ENCODE measurements around the gene TBATA.

Gene TBATA, protein sequence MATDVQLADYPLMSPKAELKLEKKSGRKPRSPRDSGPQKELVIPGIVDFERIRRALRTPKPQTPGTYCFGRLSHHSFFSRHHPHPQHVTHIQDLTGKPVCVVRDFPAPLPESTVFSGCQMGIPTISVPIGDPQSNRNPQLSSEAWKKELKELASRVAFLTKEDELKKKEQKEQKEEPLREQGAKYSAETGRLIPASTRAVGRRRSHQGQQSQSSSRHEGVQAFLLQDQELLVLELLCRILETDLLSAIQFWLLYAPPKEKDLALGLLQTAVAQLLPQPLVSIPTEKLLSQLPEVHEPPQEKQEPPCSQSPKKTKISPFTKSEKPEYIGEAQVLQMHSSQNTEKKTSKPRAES

DNA sequence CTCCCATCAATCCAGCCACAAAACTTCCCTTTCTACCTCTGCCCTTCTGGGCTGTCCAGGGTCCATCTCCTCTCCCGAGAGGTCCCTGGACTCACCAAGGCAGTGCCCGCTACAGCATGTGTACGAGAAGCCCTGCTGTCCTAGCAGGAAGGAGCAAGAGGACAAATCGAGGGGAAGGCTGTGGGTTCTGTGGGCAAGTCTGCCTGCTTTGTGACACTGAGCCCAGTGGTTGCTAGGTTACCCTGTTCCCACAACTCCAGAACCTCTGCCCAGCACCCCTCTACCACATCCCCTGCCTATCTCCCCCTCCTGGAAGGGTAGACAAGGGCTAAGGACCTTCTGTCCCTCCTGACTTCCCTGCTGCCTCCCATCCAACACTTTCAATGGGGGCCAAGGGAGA, at the start of gene TBATA:
Gene TBATA (minus strand): TSS at position 188 of the 400 bp plus-strand sequence. CDS start 1,998 bp downstream, outside the sequence.
- no peak for DNase-seq

DNA sequence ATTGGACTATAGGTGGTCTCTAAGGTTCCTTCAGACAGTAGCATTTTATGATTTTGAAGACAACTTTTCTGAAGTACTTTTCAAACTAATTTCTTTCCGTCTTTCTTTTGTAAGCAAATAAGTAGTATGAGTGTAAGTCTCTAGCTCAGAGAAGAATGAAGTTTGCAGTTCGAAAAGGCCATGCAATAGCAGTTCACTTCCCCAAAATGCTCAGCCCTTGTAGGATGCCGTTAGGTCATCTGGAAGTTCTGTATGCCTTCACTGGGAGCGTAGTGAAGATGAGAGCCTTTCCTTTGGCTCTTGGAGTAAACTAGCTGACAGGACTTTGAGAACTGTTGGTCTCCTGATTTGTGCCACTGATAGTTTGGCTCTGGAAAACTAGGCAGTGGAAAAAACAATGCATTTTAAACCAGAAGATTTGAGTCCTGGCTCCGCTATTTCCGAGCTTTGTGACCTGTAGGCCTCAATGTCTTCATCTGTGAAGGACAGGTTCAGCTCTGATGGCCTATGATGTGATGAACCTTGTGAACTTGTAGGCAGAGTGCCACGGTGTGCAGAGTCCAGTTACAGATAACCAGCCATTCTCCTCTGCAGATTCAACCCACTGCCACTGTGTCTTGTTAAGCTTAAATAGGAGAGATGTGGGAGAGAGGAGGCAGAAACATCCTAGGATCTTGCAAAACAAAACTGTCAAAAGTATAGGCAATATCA, 49.4 kb upstream of the TBATA start:
- no peak for DNase-seq

DNA sequence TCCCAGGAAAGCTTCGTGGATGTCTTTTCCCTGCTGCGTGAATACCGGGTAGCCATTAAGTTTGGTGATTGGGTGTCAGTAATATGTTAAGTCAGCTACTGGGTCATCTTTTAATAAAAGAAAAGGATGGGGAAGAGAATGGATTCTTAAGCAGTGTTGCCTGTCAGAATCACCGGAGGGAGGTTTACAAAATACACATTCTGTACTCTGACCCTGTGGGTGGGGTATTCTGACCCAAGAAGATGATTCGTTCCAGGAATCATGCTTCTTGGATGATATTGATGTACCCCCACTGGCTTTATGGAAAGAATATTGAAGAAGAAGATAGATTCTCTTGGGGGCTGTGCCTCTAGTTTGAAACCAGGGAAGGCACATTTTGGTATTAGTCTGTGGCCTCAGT, 48.8 kb upstream of the TBATA start:
- DNase-seq, result no peak

DNA sequence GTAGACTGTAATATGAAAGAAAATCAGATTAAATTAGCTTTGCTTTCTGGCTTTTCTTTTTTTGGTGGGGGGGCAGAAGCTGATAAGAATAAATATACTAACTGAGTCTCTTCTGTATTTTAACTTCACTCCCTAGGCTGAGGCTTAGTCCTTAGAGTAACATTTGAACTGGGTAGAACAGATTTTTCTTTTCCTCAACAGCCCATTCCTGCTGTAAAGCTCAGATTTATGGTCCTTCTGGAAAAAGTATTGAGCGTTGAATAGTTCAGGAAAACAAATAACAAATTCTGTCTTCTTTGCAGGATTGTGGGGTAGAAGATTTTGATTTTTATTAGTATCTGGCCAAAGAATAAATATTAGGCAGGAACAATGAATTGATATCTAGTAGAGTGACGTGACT, 48.4 kb upstream of the TBATA start:
- DNase-seq, result no peak

DNA sequence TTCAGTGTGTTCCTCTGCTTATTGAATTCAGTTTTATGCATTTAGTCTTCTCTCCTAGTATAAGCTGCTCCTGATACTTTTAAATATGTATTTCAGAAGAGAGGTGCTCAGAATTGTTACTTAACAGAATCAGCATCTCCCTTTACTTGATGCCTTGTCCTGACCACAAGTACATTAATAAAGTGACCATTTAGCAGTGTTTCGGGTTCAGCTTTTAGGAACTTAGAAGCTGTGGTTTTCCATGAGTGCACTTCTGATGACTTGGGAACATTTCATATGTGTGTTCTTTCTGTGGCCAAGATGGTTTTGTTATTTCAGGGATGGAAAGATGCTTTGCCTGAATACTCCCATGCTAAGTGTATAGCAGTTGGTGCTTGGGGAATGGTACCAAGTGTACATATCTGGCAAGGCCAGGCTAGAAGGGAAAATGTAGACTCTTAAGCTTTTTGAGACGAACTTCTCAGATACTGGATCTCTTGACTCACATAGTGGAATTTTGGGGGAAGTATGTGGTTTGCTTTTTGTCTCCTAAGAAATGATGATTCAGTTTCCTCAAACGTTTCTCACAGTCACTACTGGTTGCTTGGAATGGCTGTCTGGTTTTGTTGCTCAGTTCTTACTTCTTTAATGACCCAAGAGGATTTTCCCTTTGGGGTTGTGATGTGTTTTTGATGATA, 47.8 kb upstream of the TBATA start:
- DNase-seq, result peak; percentile 4 to 63

DNA sequence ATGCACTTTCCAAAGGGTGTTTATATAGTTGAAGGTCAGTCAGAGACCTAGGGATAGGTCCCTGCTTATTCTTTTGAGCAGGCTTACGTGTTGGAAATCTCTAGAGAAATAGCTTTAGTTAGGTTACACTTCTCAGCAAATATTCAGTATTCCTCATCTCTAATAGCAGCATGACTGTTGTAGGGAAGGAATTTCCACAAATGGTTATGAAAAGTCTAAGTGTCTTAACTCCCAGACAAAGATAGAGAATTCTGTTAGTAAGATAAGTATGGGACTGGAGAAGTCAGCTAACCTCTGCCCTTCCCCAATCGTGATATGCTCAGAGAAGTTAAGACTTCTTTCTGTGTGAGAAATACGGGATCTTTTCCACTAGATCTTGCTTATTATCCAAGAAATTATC, 47.0 kb upstream of the TBATA start:
- no peak for DNase-seq

DNA sequence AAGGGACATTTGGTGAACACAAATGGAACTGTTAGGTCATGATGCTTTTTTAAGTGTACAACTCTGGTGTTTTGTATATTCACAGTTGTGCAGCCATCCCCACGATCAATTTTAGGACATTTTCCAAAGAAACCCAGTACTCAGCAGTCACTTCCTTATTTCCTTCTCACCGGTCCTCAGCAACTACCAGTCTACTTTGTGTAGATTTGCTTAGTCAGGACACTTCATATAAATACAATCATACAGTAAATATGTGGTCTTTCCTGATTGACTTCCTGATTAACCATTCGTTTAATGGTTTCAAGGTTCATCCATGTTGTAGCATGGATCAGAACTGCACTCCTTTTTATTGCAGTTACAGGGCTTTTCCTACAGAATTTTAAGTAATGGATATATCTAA, 45.0 kb upstream of the TBATA start:
- DNase-seq, result no peak

DNA sequence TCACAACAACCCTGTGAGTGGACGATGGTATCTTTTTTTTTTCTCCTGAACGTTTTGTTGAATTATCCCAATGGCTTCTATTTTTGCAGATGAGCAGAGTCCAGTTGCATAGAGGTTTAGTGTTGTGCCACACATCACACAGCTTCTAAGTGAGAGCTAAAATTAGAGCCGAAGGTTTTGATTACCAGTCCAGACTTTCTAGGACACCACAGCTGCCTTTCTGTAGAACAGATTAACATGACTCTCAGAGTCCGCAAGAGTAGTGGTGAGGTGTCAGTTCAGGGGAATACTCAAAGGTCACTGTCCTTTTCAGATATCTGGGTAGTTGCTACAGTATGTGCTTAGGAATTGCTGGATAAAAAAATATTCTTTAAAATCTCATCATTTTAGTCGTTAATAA, 44.4 kb upstream of the TBATA start:
- DNase-seq, result no peak

DNA sequence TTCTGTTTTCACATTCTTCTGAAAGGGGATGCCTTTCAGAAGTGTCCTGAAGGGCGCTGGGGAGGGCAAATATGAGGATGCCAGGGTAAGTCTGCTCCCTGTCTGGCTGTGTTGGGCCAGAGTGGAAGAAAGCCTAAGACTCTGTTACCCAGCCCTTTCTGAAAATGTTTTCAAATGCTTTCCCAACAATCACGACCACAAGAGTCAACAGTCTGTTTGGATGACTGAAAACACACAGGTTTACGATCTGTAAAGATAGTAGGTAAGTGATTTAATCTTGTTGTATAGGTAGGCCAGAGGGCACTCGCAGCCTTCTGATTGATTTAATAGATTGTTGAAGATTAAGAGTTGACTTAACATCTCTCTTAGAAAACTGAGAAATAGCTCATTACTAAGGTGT, 43.7 kb upstream of the TBATA start:
- DNase-seq, result no peak

DNA sequence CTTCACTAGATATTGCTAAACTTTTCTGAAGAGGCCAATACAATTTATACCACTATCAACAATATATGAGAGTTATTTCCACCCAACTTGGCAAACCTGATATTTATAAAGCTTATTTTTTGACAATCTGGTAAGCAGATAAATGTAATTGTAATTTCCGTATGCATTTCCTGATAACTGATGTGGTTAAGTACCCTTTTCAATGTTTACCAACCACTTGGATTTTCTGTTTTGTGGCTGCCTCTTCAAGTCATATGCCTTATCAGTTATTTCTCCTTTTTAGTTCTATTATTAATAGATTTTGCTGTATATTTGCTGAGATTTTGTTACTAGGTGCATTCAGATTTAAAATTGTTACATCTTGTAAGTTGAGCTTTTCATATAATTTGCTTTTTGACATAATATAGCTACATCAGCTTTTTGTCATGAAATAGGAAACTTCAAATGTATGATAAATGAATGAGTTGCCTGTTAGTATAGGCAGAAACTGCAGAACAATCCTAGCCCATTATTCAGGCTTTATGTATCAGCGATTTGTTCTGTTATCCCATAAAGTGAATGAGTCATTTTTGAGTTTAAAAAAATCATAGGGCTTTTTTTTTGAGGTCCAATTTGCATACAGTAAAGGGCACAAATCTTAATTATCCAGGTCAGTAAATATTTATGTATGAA, 42.0 kb upstream of the TBATA start:
- no peak for DNase-seq

DNA sequence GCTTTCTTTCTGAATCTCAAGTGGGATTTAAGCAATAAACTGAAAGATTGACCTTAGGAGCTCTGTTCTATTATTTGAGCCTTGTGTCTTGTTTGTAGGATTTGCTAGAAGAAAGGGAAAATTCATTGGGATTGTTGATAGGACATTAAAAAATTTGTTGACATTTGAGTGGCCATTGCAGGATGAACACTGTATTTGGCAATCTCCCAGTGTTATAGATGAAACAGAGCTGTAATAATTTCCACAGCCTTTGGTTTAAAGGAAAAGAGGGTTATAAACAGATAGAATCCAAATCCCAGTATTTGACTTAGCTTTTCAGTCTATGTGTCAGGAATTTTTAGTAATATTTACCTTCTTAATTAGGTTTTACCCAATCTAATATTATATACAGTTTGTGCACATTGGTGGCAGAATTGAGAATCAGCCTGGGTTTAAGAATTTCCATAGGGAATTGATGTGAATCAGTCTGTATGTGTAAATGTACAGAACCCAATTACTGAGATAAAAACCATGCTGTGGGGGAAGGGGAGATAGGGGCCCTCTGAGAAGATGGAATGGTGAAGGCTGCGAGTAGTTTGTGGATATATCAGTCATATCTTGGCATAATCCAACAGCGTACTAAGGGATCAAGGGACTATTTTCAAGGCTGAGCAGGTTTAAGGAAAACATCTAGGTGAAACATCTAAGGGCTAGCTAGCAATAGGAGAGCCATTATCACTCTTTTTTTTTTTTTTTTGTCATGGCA, 37.1 kb upstream of the TBATA start:
- no peak for DNase-seq

DNA sequence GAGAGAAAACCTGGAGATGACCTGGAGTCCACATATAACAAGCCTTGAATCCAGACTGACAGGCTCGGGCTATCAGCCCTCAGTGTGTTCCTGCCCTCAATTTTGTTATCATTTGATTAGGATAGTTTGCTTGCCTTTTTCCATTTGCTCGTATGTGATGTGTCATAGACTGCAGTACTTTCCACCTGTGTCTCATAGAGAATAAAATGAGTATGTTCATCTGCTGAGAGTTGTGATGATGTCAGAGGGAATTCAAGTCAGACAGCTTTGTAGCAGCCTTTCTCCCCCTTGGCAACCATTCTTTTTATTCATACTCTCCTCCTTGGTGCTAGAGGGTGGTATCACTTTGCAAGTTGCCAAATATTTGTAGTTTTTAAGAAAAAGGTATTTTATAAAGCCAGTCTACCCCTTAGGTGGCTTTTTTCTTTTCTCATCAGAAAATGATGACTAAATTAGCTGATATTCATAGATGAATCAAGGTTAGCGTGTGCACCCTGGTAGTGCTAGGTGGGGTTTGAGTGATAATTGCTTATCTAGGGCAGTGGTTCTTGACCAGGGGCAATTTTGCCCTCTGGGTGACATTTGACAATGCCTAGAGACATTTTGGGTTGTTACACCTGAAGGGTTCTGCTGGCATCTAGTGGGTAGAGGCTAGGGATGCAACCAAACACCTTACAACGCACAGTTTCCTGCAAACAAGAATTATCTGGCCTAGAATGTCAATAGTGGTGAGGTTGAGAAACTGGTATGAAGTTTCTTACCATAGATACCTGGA, 36.0 kb upstream of the TBATA start:
- no peak for DNase-seq

DNA sequence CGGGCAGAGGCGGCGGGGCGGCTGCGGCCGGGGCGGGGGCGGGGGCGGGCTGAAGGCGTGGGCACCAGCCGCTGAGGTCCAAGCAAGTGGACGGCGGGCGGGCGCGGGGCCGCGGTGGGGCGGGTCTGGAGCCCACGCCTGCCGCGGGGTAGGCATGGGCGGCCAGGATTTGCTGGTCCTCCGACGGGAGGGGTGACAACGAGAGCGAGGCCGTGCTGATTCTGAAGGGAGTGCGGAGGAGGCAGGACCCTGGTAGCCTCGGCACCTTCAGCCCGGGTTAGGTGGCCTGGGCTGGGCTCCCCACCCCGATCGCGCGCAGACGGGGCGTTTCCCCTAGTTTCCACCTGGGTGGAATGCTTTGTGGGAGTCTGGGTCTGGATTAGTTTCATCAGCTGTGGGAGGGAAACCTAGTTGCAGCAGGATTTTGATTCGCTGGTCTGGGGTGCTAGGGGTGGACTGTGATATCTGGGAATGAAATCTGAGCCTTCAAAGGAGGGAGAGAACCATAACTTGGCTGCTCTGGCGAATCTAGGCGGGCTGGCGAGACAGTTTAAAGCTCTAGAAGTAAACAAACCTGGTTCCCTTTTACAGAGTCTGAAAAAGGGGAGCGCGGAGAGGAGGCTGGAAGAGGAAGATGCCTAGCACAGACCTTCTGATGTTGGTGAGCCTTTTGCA, 31.2 kb upstream of the TBATA start:
- DNase-seq, result peak; percentile 47 to 85

DNA sequence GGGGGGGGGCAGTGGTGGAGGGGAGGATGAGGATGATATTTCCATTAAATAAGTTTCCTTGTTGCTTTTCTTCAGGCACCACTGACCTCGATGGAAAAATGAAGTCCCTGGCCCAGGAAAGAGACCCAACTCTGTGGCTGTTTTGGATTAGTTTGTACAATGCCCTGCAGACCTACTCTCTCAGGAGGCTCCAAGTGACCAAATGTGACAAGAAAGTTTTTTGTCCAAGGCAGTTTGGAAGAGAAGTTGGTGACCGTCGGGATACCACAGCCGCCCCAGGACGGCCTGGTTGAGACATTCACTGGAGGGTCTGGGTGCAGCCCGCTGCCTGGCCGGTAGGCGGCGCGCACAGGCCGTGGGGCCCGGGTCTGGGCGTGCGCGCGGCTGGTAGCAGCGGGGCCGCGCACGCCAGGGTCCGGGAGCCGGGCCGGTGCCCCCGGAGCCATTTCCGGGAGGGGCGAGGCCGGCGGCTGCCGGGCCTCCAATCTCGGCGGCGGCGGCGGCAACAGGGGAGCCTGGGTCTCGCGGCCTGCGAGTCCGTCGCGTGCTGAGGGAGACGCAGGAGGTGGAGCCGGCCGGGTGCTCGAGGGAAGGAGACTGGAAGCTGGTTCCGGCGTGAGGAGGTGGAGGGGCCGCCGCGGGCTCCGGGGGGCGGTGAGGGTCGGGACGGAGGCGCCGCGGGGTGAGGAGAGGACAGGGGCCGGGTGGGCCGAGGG, 30.5 kb upstream of the TBATA start, which contains the start of gene SGPL1:
Gene SGPL1 (plus strand): TSS at position 445 of the 716 bp plus-strand sequence. CDS start 906 bp downstream, outside the sequence.
- DNase-seq, result peak; percentile 46 to 71

DNA sequence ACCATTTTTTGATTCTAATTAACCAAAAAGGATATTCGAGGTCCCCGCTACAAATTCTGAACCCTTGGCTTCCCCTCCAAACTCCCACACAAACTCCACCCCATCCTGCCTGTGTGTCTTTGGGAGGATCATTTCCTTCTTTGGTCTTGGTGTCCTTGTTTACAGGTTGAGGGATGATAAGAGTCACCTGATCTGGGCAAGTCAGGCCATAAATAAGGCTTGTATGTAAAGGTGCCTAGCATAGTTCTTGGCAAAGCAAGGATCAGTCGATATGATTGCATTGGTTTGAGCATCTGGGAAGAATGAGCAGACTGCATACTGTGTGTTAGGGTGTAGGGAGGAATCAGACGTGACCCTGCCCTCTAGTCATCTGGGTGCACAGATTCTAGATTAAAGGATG, 28.9 kb upstream of the TBATA start:
- no peak for DNase-seq

DNA sequence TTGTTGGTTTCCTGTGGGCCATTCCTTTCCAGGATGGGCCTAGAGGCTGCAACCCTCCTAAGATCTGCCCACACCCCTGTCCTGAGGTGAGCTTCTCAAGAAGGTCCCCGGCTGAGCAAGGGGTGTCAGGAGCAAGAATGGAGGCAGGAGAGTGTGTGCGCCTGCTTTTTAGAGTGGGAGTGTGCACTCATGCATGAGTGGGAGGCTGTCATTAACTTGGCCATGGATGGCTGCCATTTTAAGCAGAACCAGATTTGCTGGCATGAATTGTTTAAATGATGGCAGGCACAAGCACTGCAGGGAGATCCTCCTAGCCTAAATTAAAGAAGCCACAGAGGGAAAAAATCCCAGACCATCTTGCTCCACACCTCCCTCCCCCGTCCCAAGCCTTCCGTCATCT, 27.6 kb upstream of the TBATA start:
- DNase-seq, result no peak

DNA sequence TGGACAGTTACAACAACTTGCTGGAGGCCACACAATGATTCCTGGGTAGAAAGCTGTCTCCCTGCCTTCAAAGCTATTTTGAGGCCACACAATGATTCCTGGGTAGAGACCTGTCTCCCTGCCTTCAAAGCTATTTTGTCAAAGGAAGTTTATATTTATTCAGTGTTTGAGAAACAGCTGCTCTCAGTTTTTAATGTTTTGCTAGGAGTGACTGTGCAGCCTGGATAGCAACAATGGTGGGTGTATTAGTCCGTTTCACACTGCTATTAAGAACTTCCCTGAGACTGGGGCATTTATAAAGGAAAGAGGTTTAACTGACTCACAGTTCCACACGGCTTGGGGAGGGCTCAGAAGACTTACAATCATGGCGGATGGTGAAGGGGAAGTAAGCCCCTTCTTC, 26.7 kb upstream of the TBATA start:
- DNase-seq, result no peak

DNA sequence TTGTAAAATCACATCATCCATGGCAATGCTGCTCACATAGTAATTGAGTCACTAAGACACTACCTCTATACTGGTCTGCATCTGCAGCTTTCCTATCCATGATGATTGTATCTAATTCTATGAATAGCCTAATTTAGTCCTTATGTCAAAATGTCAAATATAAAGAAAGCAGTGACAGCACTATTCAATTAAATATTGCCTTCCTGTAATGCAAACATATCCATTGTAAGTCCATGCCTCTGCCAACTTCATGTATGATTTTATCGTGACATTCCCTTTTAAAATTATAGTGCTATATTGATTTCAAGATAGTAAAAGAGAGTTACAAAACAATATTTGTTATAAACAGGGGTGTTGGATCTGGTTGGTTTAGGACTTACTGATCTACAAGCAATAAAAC, 25.8 kb upstream of the TBATA start:
- no peak for DNase-seq

DNA sequence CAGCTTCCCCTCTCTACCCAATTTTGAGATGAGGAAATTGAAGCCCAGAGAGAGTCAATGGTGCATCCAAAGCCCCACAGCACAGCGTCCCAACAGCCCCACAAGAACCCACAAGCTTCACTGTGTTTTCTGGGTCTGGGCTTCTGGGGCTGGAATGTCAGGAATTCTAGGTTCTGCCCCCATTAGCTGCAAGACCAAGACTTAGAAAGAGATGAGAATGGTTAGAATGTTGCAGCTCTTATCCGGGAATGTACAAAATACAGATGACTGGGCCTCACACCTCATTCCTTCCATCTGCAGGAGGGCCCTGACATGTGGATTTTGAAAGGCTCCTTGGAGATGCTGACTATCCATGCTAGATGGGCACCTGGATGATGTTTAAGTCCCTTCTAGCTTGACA, 24.5 kb upstream of the TBATA start:
- DNase-seq, result no peak

DNA sequence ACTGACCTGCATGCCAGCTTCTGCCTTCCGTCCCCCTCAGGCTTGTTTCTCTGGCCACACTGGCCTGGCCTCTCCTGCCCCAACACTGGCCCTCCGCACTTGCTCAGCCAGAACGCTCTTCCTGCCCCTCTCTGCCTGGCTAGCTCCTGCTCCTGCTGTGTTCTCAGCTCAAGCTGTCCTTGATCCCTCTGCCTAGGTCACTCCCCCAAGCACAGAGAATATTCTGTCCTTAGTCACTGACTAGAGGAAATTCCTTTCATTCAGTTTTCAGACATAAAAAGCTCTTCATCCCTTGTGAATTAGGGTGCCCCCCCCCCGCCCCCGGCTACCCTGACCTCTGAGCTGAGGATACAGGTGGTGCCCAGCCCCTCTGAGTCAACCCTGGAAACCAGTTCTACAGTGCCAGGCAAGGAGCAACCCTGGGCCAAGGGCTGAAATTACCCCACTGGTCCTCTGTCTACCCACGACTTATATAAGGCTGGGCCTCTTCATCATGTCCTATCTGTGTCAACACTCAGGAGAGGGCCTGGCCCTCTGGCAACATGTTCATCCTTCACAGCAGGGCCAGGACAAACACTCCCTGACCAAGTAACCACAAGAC, 23.9 kb upstream of the TBATA start:
- DNase-seq, result no peak

All from SW 1271 (cell line).